SK-N-SH (cell line): ENCODE measurements around the gene THEMIS. TPM values are rescaled to one million over a fixed set of nuclear protein-coding genes. Genes with fewer than 3 reads are reported as not detected.

Source experiments
- CTCF ChIA-PET: fragments of 300-600, 350-600 bp; formaldehyde crosslinking; extraction: SDS; loops from one replicate; lab custom pipeline; 2021; lab: Yijun Ruan, JAX
- POLR2A ChIA-PET: fragments of 350-600 bp; sonication (Branson Sonifier 250); formaldehyde crosslinking; extraction: SDS; loops from one replicate; lab custom pipeline; 2020; ENCODE audit warnings: antibody characterized with exemption, inconsistent platforms; lab: Yijun Ruan, JAX
- DNase-seq: peaks from one replicate; pipeline ENCODE4 v3.0.0; 2012
- H2AFZ ChIP-seq: fragments of 200-600 bp; sonication (generic); 2 replicates; pipeline ENCODE4 v1.8.1; 2016; ENCODE audit warnings: antibody characterized with exemption, mild to moderate bottlenecking, low read depth
- H3F3A ChIP-seq: fragments of 200-600 bp; sonication (generic); replicated peaks from 2 replicates; pipeline ENCODE3; 2016; ENCODE audit warnings: antibody characterized with exemption, mild to moderate bottlenecking; ENCODE audit not compliant: insufficient read depth
- H3K27ac ChIP-seq, 2 experiments: fragments of 200-500 bp in 1 of 2; fragments of 200-600 bp in 1 of 2; sonication (Bioruptor generic) in 1 of 2; sonication (generic), shearing (Covaris generic) in 1 of 2; 2 replicates each; pipeline versions ENCODE4 v1.5.1 to v1.6.1; 2014 to 2016; ENCODE audit warnings: low read depth in 2 of 2, inconsistent platforms in 1 of 2, low read length in 1 of 2, mild to moderate bottlenecking in 1 of 2, mixed read lengths in 1 of 2
- H3K27me3 ChIP-seq: fragments of 200-600 bp; sonication (generic), shearing (Covaris generic); 2 replicates; pipeline ENCODE4 v1.6.1; 2016; ENCODE audit warnings: mixed run types; ENCODE audit not compliant: insufficient read depth
- H3K36me3 ChIP-seq, 2 experiments: fragments of 200-500 bp in 1 of 2; fragments of 200-600 bp in 1 of 2; sonication (Bioruptor generic) in 1 of 2; sonication (generic) in 1 of 2; replicated peaks in 1 of 2; 2 replicates each; pipeline versions ENCODE3 to v1.5.1; 2014 to 2016; ENCODE audit warnings: low read length in 1 of 2, mild to moderate bottlenecking in 1 of 2; ENCODE audit not compliant: insufficient read depth in 2 of 2, control insufficient read depth in 1 of 2
- H3K4me1 ChIP-seq, 2 experiments: fragments of 200-500 bp in 1 of 2; fragments of 200-600 bp in 1 of 2; sonication (Bioruptor generic) in 1 of 2; sonication (generic), shearing (Covaris generic) in 1 of 2; 2 replicates each; pipeline versions ENCODE4 v1.5.1 to v1.6.1; 2014 to 2016; ENCODE audit warnings: low read depth in 1 of 2, low read length in 1 of 2, mixed run types in 1 of 2; ENCODE audit not compliant: insufficient read depth in 2 of 2, control insufficient read depth in 1 of 2
- H3K4me2 ChIP-seq: fragments of 200-600 bp; sonication (generic), shearing (Covaris generic); 2 replicates; pipeline ENCODE4 v1.6.1; 2017; ENCODE audit warnings: mixed run types
- H3K4me3 ChIP-seq, 2 experiments: fragments of 200-500 bp in 1 of 2; fragments of 200-600 bp in 1 of 2; sonication (Bioruptor generic) in 1 of 2; sonication (generic), shearing (Covaris generic) in 1 of 2; 2 replicates each; pipeline versions ENCODE4 v1.5.1 to v1.8.1; 2014 to 2016; ENCODE audit warnings: low read depth in 2 of 2, inconsistent platforms in 1 of 2, low read length in 1 of 2, mild to moderate bottlenecking in 1 of 2, mixed read lengths in 1 of 2, moderate library complexity in 1 of 2
- H3K79me2 ChIP-seq: fragments of 200-600 bp; sonication (generic); 2 replicates; pipeline ENCODE4 v1.8.1; 2017; ENCODE audit warnings: mild to moderate bottlenecking; ENCODE audit not compliant: insufficient read depth
- H3K9ac ChIP-seq: fragments of 200-600 bp; sonication (generic); 2 replicates; pipeline ENCODE4 v1.6.1; 2017; ENCODE audit warnings: mixed run types
- H3K9me2 ChIP-seq: fragments of 200-600 bp; sonication (generic); 2 replicates; pipeline ENCODE4 v1.6.1; 2017; ENCODE audit warnings: mixed run types
- H3K9me3 ChIP-seq: fragments of 200-600 bp; sonication (generic); 2 replicates; pipeline ENCODE4 v1.6.1; 2017; ENCODE audit warnings: mixed run types, mild to moderate bottlenecking, moderate library complexity
- H4K20me1 ChIP-seq: fragments of 200-600 bp; sonication (generic); 2 replicates; pipeline ENCODE4 v1.6.1; 2017; ENCODE audit warnings: mild to moderate bottlenecking, mixed run types; ENCODE audit not compliant: insufficient read depth
- ELF1 ChIP-seq: IDR thresholded peaks from 2 replicates; pipeline ENCODE4 v1.4.0; 2012
- EP300 ChIP-seq, 2 experiments: IDR thresholded peaks; 2 replicates each; pipeline versions ENCODE4 v1.4.0 to v1.6.1; 2012; ENCODE audit warnings: borderline replicate concordance in 1 of 2, low read depth in 1 of 2, low read length in 1 of 2
- FOSL2 ChIP-seq: IDR thresholded peaks from 2 replicates; pipeline ENCODE4 v1.4.0; 2012; ENCODE audit warnings: low read depth, mild to moderate bottlenecking, moderate library complexity, borderline replicate concordance
- FOXJ3 ChIP-seq: sonication (generic); formaldehyde crosslinking; IDR thresholded peaks from 2 replicates; pipeline ENCODE4 v1.5.1; 2020; ENCODE audit warnings: mild to moderate bottlenecking, missing genetic modification reagents
- JUND ChIP-seq: IDR thresholded peaks from 2 replicates; pipeline ENCODE4 v1.4.0; 2012
- MAX ChIP-seq: IDR thresholded peaks from 2 replicates; pipeline ENCODE4 v1.4.0; 2012; ENCODE audit warnings: low read depth
- MXI1 ChIP-seq: IDR thresholded peaks from 2 replicates; pipeline ENCODE4 v1.6.1; 2012; ENCODE audit warnings: mild to moderate bottlenecking, low read depth, low read length, improper control_type of control experiment
- RXRA ChIP-seq: IDR thresholded peaks from 2 replicates; pipeline ENCODE4 v1.4.0; 2012; ENCODE audit warnings: low read depth, mild to moderate bottlenecking, borderline replicate concordance
- TAF1 ChIP-seq: IDR thresholded peaks from 2 replicates; pipeline ENCODE4 v1.6.1; 2012; ENCODE audit warnings: low read depth, mild to moderate bottlenecking, low read length, moderate library complexity, borderline replicate concordance
- TCF12 ChIP-seq: IDR thresholded peaks from 2 replicates; pipeline ENCODE4 v1.4.0; 2012
- TEAD4 ChIP-seq: IDR thresholded peaks from 2 replicates; pipeline ENCODE4 v1.4.0; 2012; ENCODE audit warnings: mild to moderate bottlenecking, borderline replicate concordance; ENCODE audit not compliant: insufficient read depth
- WGBS: methylation state at CpG from one replicate; pipeline ENCODE4 v1.1.6; 2017; ENCODE audit warnings: low lambda C conversion rate; 5-methylcytosine and 5-hydroxymethylcytosine counted together
- polyA plus RNA-seq, 3 experiments: library from polyadenylated mRNA; depleted of rRNA; stranded (reverse); fragments of >200 nt; gene quantifications; 2 replicates each; pipeline ENCODE4 v1.2.3, GENCODE V29; 2012
- TF ChIP-seq, protein P1 (sequence below): fragments of 200-600 bp; sonication (generic); IDR thresholded peaks from 2 replicates; pipeline ENCODE4 v1.6.1; 2017; ENCODE audit warnings: antibody characterized with exemption, mild to moderate bottlenecking, moderate library complexity
- TF ChIP-seq, protein P2 (sequence below): IDR thresholded peaks from 2 replicates; pipeline ENCODE4 v1.4.0; 2012; ENCODE audit warnings: low read depth, borderline replicate concordance
- TF ChIP-seq, protein P3 (sequence below): IDR thresholded peaks from 2 replicates; pipeline ENCODE4; 2012
- TF ChIP-seq, protein P4 (sequence below): fragments of 150-350 bp; IDR thresholded peaks from 2 replicates; pipeline ENCODE4 v1.6.1; 2016; ENCODE audit warnings: mild to moderate bottlenecking, low read depth, low read length

THEMIS gene
- polyA plus RNA-seq, 1 of the 3 experiments (the other 2 are of a cell fraction): not detected

- Histone ChIP-seq H3F3A (peaks cover 7% of the 10 kb centered on the region), H2AFZ (no peak overlapping the region), H3K9me2 (no peaks in the 10 kb centered on the region), H3K9me3 (no peaks in the 10 kb centered on the region), H3K27me3 (no peaks in the 10 kb centered on the region), H3K36me3 (no peaks in the 10 kb centered on the region), H3K79me2 (no peaks in the 10 kb centered on the region), H3K4me1 (no peaks in the 10 kb centered on the region), H3K9ac (no peak overlapping the region), H3K4me3 (no peak overlapping the region), H4K20me1 (no peaks in the 10 kb centered on the region), H3K4me2 (no peak overlapping the region), H3K27ac (no peak overlapping the region)
- no peak for DNase-seq
- CTCF ChIA-PET: no interaction called here
- TF ChIP-seq, protein P1, sequence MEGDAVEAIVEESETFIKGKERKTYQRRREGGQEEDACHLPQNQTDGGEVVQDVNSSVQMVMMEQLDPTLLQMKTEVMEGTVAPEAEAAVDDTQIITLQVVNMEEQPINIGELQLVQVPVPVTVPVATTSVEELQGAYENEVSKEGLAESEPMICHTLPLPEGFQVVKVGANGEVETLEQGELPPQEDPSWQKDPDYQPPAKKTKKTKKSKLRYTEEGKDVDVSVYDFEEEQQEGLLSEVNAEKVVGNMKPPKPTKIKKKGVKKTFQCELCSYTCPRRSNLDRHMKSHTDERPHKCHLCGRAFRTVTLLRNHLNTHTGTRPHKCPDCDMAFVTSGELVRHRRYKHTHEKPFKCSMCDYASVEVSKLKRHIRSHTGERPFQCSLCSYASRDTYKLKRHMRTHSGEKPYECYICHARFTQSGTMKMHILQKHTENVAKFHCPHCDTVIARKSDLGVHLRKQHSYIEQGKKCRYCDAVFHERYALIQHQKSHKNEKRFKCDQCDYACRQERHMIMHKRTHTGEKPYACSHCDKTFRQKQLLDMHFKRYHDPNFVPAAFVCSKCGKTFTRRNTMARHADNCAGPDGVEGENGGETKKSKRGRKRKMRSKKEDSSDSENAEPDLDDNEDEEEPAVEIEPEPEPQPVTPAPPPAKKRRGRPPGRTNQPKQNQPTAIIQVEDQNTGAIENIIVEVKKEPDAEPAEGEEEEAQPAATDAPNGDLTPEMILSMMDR: 0 out of 2 replicates have a peak, but pooled peaks have one; percentile 15
- TF ChIP-seq, protein P2, sequence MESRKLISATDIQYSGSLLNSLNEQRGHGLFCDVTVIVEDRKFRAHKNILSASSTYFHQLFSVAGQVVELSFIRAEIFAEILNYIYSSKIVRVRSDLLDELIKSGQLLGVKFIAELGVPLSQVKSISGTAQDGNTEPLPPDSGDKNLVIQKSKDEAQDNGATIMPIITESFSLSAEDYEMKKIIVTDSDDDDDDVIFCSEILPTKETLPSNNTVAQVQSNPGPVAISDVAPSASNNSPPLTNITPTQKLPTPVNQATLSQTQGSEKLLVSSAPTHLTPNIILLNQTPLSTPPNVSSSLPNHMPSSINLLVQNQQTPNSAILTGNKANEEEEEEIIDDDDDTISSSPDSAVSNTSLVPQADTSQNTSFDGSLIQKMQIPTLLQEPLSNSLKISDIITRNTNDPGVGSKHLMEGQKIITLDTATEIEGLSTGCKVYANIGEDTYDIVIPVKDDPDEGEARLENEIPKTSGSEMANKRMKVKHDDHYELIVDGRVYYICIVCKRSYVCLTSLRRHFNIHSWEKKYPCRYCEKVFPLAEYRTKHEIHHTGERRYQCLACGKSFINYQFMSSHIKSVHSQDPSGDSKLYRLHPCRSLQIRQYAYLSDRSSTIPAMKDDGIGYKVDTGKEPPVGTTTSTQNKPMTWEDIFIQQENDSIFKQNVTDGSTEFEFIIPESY: no peak
- POLR2A ChIA-PET: no interaction called here
- WGBS: 50% methylated on average over 1 of the region's 1 CpG
These were observed 46.8 kb downstream of the THEMIS start for GRCh38 chr6:127854009-127854408.

- Histone ChIP-seq H3K4me3 (no peak overlapping the region), H3K36me3 (no peaks in the 10 kb centered on the region), H3K27ac (no peak overlapping the region; a peak in 1 of 4 replicates), H3K4me2 (no peak overlapping the region), H4K20me1 (no peaks in the 10 kb centered on the region), H3K4me1 (no peaks in the 10 kb centered on the region), H3K79me2 (no peaks in the 10 kb centered on the region), H3K9ac (no peak overlapping the region), H3K9me3 (no peaks in the 10 kb centered on the region), H3K27me3 (no peaks in the 10 kb centered on the region), H3K9me2 (no peaks in the 10 kb centered on the region), H2AFZ (no peak overlapping the region), H3F3A (peaks cover 7% of the 10 kb centered on the region)
- no peak for DNase-seq
- ChIA-PET POLR2A (no interaction called here), CTCF (no interaction called here)
- 36% methylated on average over 1 of the region's 1 CpG for WGBS
- TF ChIP-seq, protein P3, sequence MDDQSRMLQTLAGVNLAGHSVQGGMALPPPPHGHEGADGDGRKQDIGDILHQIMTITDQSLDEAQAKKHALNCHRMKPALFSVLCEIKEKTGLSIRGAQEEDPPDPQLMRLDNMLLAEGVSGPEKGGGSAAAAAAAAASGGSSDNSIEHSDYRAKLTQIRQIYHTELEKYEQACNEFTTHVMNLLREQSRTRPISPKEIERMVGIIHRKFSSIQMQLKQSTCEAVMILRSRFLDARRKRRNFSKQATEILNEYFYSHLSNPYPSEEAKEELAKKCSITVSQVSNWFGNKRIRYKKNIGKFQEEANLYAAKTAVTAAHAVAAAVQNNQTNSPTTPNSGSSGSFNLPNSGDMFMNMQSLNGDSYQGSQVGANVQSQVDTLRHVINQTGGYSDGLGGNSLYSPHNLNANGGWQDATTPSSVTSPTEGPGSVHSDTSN: 0 out of 2 replicates have a peak, but pooled peaks have one; percentile 9
- TF ChIP-seq MAX (no peak), TEAD4 (peak; percentile 44; the same call in 1 of the 2 replicates), RXRA (no peak), EP300 (IDR thresholded peaks at IDR 0.05; ENCODE audit: borderline replicate concordance in 1 of 2, low read depth in 1 of 2, low read length in 1 of 2) (peak in 1 of 2 experiments; percentile 17; a peak in 1 of 4 replicates), MXI1 (no peak), TAF1 (no peak), FOSL2 (peak; percentile 5; the same call in 1 of the 2 replicates), TCF12 (peak; percentile 27; the same call in 1 of the 2 replicates), FOXJ3 (no peak), ELF1 (no peak), JUND (0 out of 2 replicates have a peak, but pooled peaks have one; percentile 5)
- TF ChIP-seq, protein P4, sequence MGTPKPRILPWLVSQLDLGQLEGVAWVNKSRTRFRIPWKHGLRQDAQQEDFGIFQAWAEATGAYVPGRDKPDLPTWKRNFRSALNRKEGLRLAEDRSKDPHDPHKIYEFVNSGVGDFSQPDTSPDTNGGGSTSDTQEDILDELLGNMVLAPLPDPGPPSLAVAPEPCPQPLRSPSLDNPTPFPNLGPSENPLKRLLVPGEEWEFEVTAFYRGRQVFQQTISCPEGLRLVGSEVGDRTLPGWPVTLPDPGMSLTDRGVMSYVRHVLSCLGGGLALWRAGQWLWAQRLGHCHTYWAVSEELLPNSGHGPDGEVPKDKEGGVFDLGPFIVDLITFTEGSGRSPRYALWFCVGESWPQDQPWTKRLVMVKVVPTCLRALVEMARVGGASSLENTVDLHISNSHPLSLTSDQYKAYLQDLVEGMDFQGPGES: no peak
- TF ChIP-seq, protein P2: no peak
- TF ChIP-seq, protein P1: no peak
These were observed 49.7 kb downstream of the THEMIS start for GRCh38 chr6:127851197-127851596.
